ENCODE measurements around the gene PPIA. TPM values are rescaled to one million over a fixed set of nuclear protein-coding genes. Genes with fewer than 3 reads are reported as not detected.

The PPIA gene
- total RNA-seq, 1 experiment from 2014 or later, result 2,409 TPM

- Mint-ChIP-seq H3K4me3 (no peak overlapping the region), H3K27ac (no peak overlapping the region), H3K9me3 (no peaks in the 10 kb centered on the region), H3K4me1 (peaks cover 2 to 5% of the 10 kb centered on the region in 2 experiments; a peak in 3 of 4 replicates), H3K27me3 (ENCODE audit: low read depth) (no peaks in the 10 kb centered on the region), H3K36me3 (ENCODE audit: insufficient read depth in 1 of 3, low read depth in 3 of 3) (peaks cover 8 to 32% (median 27%) of the 10 kb centered on the region in 3 experiments; a peak in 6 of 7 replicates)
- no CpG with 5 or more reads among the region's 12 CpGs for WGBS (ENCODE audit: extremely low coverage, insufficient read length, low lambda C conversion rate)
- no peaks in the 10 kb centered on the region for H3K23me2 ChIP-seq (ENCODE audit: insufficient read length, low read depth, low read length, poor library complexity, severe bottlenecking)
- no peaks in the 10 kb centered on the region for H3K4me1 ChIP-seq (ENCODE audit: insufficient read depth, low read length)
- no peak overlapping the region for H2BK20ac ChIP-seq (ENCODE audit: low read depth, low read length, poor library complexity, severe bottlenecking)
- H3K9ac ChIP-seq (ENCODE audit: extremely low read depth, insufficient read length, low read length), result no peak overlapping the region
- no peak overlapping the region for H2BK15ac ChIP-seq (ENCODE audit: low read depth, low read length)
- H2AFZ ChIP-seq (ENCODE audit: low read length), result no peak overlapping the region
- H4K91ac ChIP-seq (ENCODE audit: insufficient read length, low read depth, low read length), result no peak overlapping the region
- H3K18ac ChIP-seq (ENCODE audit: insufficient read length, low read depth, low read length), result no peak overlapping the region
- no peak overlapping the region for H2BK12ac ChIP-seq (ENCODE audit: insufficient read length, low read depth, low read length)
- no peaks in the 10 kb centered on the region for H3K27me3 ChIP-seq (ENCODE audit: insufficient read depth, low read length)
- H2BK5ac ChIP-seq (ENCODE audit: insufficient read length, low read length), result no peak overlapping the region
- no peak overlapping the region for H4K5ac ChIP-seq (ENCODE audit: insufficient read length, low read depth, low read length)
- no peak overlapping the region for H3K4me2 ChIP-seq (ENCODE audit: insufficient read depth, insufficient read length, low read length)
- H3K27ac ChIP-seq (ENCODE audit: insufficient read length, low read depth, low read length), result no peak overlapping the region
- no peak overlapping the region for H2BK120ac ChIP-seq (ENCODE audit: low read depth, low read length, poor library complexity, severe bottlenecking)
- H3K4ac ChIP-seq (ENCODE audit: low read depth, low read length), result no peak overlapping the region
- H3K9me3 ChIP-seq (ENCODE audit: control insufficient read depth, low read depth, low read length), result no peaks in the 10 kb centered on the region
- H3K56ac ChIP-seq (ENCODE audit: insufficient read length, low read depth, low read length), result no peak overlapping the region
- no peak for DNase-seq
- no peak overlapping the region for H3T11ph ChIP-seq (ENCODE audit: low read length)
- no peak overlapping the region for H3K14ac ChIP-seq (ENCODE audit: insufficient read depth, low read length)
- H4K20me1 ChIP-seq (ENCODE audit: control insufficient read depth, insufficient read depth, insufficient read length), result no peaks in the 10 kb centered on the region
- H3K23ac ChIP-seq (ENCODE audit: insufficient read length, low read depth, low read length), result no peak overlapping the region
- no peak overlapping the region for H4K8ac ChIP-seq (replicated peaks; ENCODE audit: insufficient read length, low read depth, low read length)
- no peak for TF ChIP-seq CTCF (conservative IDR thresholded peaks at IDR 0.05)
- H3K79me2 ChIP-seq (ENCODE audit: insufficient read depth, low read length), result no peaks in the 10 kb centered on the region; the same call in 1 of the 2 replicates
- H3K79me1 ChIP-seq (ENCODE audit: insufficient read depth, low read depth, low read length, poor library complexity, severe bottlenecking), result no peaks in the 10 kb centered on the region
- no peak overlapping the region for H2AK5ac ChIP-seq (ENCODE audit: insufficient read length, low read length)
Observed at GRCh38 chr7:44756904-44757303, 39.6 kb upstream of the PPIA start.

All from H9 (cell line).